ENCODE measurements around the gene GRB2. TPM values are rescaled to one million over a fixed set of nuclear protein-coding genes. Genes with fewer than 3 reads are reported as not detected.

The GRB2 gene
- total RNA-seq, 1 experiment from 2014 or later: 115 TPM

GRCh38 chr17:75331671-75332070, 73.8 kb downstream of the GRB2 start:
- CTCF ChIA-PET: no interaction called here
- peaks cover 19% of the 10 kb centered on the region for H3K36me3 Mint-ChIP-seq (ENCODE audit: insufficient read depth, unreplicated experiment)
- BruUV-seq (replicated peaks): no TSS peak
- no peaks in the 10 kb centered on the region for H3K4me1 ChIP-seq
- TF ChIP-seq, protein P1, sequence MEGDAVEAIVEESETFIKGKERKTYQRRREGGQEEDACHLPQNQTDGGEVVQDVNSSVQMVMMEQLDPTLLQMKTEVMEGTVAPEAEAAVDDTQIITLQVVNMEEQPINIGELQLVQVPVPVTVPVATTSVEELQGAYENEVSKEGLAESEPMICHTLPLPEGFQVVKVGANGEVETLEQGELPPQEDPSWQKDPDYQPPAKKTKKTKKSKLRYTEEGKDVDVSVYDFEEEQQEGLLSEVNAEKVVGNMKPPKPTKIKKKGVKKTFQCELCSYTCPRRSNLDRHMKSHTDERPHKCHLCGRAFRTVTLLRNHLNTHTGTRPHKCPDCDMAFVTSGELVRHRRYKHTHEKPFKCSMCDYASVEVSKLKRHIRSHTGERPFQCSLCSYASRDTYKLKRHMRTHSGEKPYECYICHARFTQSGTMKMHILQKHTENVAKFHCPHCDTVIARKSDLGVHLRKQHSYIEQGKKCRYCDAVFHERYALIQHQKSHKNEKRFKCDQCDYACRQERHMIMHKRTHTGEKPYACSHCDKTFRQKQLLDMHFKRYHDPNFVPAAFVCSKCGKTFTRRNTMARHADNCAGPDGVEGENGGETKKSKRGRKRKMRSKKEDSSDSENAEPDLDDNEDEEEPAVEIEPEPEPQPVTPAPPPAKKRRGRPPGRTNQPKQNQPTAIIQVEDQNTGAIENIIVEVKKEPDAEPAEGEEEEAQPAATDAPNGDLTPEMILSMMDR (IDR thresholded peaks at IDR 0.05; ENCODE audit: insufficient read depth in 1 of 2, low read depth in 1 of 2, low read length in 1 of 2, severe bottlenecking in 1 of 2, unreplicated experiment in 1 of 2): no peak
- intact Hi-C loops (cut with micrococcal nuclease; ENCODE audit: unreplicated experiment): no loop called here
- POLR2A ChIA-PET: no interaction called here
- H3K4me3 ChIP-seq (ENCODE audit: low read depth, low read length): no peak overlapping the region
- no peak for DNase-seq
- no peak overlapping the region for H3K4me3 Mint-ChIP-seq (ENCODE audit: unreplicated experiment)
- H3K27me3 Mint-ChIP-seq (ENCODE audit: insufficient read depth, unreplicated experiment): no peaks in the 10 kb centered on the region
- no peak overlapping the region for H3K27ac Mint-ChIP-seq (ENCODE audit: unreplicated experiment)
- no peaks in the 10 kb centered on the region for H3K9me3 Mint-ChIP-seq (ENCODE audit: unreplicated experiment)
- H3K9me3 ChIP-seq: no peaks in the 10 kb centered on the region
- H3K36me3 ChIP-seq (ENCODE audit: control insufficient read depth, insufficient read depth, low read length): no peaks in the 10 kb centered on the region; the same call in none of the 2 replicates
- H3K27me3 ChIP-seq (replicated peaks; ENCODE audit: control insufficient read depth, insufficient read depth, low read length): no peaks in the 10 kb centered on the region
- no peaks in the 10 kb centered on the region for H3K4me1 Mint-ChIP-seq (ENCODE audit: low read depth, unreplicated experiment)

- BruUV-seq (replicated peaks): no TSS peak
- no peak overlapping the region for H3K27ac Mint-ChIP-seq (ENCODE audit: unreplicated experiment)
- no peak overlapping the region for H3K4me3 ChIP-seq (ENCODE audit: low read depth, low read length)
Observed at GRCh38 chr17:75327757-75328156, 77.7 kb downstream of the GRB2 start.

DNA sequence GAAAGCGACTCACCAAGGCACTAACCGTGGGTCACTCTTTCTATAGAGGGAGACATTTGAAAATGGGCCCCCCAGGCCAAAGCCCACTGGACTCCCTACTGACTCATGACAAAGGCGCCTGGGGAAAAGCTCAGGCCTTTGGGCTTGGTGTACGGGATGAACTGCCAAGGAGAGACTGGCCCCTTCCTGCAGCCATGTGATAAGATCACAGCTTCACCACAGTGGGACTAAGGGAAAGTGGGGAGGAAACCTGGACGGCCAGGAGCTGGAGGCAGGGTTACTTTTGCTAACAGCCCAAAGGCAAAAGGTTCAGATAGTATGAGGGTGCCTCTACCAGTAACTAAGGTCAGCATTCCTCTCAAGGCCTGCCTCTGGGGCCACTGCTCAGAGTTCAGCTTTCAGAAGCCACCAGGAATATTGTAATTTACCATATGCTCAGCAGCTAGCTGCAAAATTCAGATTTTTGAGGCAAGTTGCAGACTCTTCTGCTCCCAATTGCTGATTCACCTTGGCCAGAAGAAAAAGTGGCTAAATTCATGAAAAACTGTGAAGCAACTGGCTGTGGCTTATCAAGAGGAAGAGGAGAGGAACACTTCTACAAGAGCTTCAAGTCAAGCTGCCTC, 79.1 kb downstream of the GRB2 start:
- DNase-seq: no peak
- POLR2A ChIA-PET: no interaction called here
- H3K36me3 Mint-ChIP-seq (ENCODE audit: insufficient read depth, unreplicated experiment): peaks cover 60% of the 10 kb centered on the region
- TF ChIP-seq, protein P1 (IDR thresholded peaks at IDR 0.05; ENCODE audit: insufficient read depth in 1 of 2, low read depth in 1 of 2, low read length in 1 of 2, severe bottlenecking in 1 of 2, unreplicated experiment in 1 of 2): no peak
- Histone ChIP-seq H3K27me3 (replicated peaks; ENCODE audit: control insufficient read depth, insufficient read depth, low read length) (no peaks in the 10 kb centered on the region), H3K9me3 (no peaks in the 10 kb centered on the region), H3K4me3 (ENCODE audit: low read depth, low read length) (no peak overlapping the region), H3K4me1 (0 out of 2 replicates have a peak, but pooled peaks cover 5% of the 10 kb centered on the region), H3K36me3 (ENCODE audit: control insufficient read depth, insufficient read depth, low read length) (peaks cover 1% of the 10 kb centered on the region)
- no peak overlapping the region for H3K4me3 Mint-ChIP-seq (ENCODE audit: unreplicated experiment)
- BruUV-seq (replicated peaks): no TSS peak
- intact Hi-C loops (cut with micrococcal nuclease; ENCODE audit: unreplicated experiment): no loop called here
- H3K27me3 Mint-ChIP-seq (ENCODE audit: insufficient read depth, unreplicated experiment): no peaks in the 10 kb centered on the region
- CTCF ChIA-PET: interaction anchor here (0.5 to 1.2 kb wide), 4 partner anchors 37 to 80 kb away, joined by 3 to 4 read pairs (median 4); partner anchors contain the start of genes GRB2, MIF4GD and SLC25A19
- no peak overlapping the region for H3K27ac Mint-ChIP-seq (ENCODE audit: unreplicated experiment)
- H3K4me1 Mint-ChIP-seq (ENCODE audit: low read depth, unreplicated experiment): no peaks in the 10 kb centered on the region
- H3K9me3 Mint-ChIP-seq (ENCODE audit: unreplicated experiment): no peaks in the 10 kb centered on the region

More at GRCh38 chr17:75327757-75328156, 77.7 kb downstream of the GRB2 start:
- Histone ChIP-seq H3K9me3 (no peaks in the 10 kb centered on the region), H3K27me3 (replicated peaks; ENCODE audit: control insufficient read depth, insufficient read depth, low read length) (no peaks in the 10 kb centered on the region), H3K36me3 (ENCODE audit: control insufficient read depth, insufficient read depth, low read length) (peaks cover 1% of the 10 kb centered on the region), H3K4me1 (0 out of 2 replicates have a peak, but pooled peaks cover 5% of the 10 kb centered on the region)
- intact Hi-C loops (cut with micrococcal nuclease; ENCODE audit: unreplicated experiment): no loop called here
- Mint-ChIP-seq H3K9me3 (ENCODE audit: unreplicated experiment) (no peaks in the 10 kb centered on the region), H3K4me1 (ENCODE audit: low read depth, unreplicated experiment) (no peaks in the 10 kb centered on the region), H3K4me3 (ENCODE audit: unreplicated experiment) (no peak overlapping the region), H3K27me3 (ENCODE audit: insufficient read depth, unreplicated experiment) (no peaks in the 10 kb centered on the region), H3K36me3 (ENCODE audit: insufficient read depth, unreplicated experiment) (peaks cover 51% of the 10 kb centered on the region)
- POLR2A ChIA-PET: no interaction called here
- TF ChIP-seq, protein P1 (IDR thresholded peaks at IDR 0.05; ENCODE audit: insufficient read depth in 1 of 2, low read depth in 1 of 2, low read length in 1 of 2, severe bottlenecking in 1 of 2, unreplicated experiment in 1 of 2): no peak
- no peak for DNase-seq
- CTCF ChIA-PET: no interaction called here
